Measurements from ENCODE around the gene XPC.
"Not testable (repeated sequence)": the region's sequence is repeated elsewhere in the genome, so short reads cannot be mapped to it uniquely, and the experiment has no call there.

Gene XPC

DNA sequence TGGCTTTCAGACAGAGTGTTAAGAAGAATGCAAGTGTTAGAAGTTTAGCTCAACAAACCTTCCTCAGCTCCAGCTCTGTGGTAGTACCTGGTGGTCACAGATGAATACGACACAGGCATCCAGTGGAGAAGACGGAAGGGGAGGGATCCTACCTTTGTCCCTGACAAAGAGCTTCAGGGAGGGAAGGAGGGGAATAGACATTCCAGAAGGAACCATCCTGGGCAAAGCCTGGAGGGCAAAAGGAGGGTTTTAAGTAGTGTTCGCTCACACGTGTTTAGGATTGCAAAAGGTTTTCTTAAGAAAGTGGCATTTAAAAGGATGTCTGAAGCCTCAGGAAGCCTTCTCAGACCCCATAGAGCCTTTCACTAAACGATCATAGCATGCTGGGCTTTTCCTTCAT lies 56.5 kb downstream of the XPC start:
- DNase-seq = no peak

DNA sequence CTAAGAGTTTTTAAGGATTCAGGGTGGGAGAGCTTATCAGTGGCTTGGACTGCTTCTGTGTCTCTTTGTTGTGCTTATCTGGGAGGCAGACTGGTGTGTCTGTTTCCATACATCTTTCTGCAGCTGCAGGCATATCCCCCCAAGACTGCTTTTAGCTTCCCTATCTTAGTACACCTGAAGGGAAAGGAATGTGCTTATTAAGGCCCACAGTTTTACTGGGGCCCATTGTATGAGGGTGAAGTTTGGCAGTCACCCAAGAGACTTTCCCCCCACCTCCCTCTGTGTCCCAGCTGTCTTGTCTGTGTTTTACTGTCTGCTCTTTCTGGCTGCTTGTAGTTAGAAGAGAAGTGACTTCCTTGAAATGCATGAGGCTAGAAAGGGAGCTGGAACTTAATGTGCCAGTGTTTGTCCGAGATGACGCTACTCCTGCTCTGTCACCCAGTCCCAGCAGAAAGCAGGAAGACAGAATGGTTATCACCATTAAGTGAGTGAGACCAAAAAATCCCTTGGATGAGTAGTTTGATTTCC lies 57.4 kb downstream of the XPC start:
- DNase-seq = not testable (repeated sequence)

DNA sequence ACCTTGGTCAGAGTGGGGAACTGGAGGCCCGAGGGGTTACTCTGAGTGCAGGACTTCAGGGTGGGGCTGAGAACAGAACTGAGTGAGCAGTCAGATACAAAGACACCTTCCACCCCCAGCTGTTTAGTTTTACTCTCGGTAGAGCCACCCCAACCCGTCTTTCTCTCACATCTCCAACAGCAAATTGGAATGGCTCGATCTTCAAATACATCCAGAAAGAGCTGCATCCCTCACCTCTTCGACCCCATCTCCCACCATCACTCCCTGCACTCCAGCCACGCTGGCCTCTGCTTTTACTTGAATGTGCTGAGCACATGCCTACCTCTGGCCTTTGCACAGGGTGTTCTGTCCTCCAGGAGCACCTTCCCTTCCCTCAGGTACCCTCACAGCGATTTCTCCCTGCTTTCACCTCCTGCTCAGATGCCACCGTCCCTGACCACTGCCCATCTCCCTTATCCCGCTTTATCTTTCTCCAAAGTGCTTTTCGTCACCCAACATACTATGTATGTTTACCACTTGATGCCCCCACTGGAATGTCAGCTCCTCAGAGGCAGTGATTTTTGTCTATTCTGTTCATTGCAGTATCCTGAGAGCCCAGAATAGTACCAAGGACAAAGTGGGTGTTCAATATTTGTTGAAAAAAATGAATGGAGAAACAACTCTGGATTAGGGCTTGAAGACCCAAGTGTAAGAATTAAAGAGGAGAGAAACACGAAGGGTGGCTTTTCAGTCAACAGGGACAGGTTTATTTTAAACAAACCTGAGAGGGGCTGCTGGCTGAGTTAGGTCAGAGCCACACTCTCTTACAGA lies 58.1 kb downstream of the XPC start:
- DNase-seq = no peak

DNA sequence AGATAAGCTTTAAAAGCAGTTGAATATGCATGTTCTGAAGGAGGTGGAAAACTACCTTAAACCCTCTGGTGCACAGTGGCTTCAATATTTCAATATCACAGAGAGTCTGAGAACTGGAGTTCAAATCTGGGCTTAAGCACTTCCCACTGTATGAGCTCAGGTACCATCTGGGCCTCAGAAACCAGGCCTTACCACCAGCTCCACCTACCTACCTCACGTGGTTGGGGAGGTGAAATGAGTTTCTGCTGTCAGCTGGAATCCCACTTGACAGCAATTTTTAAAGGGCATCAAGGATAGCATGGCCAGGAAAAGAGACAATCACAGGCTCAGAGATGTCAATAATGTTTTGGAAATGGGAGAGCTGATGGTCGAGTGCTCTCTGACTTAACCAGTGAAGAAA lies 58.8 kb downstream of the XPC start:
- no peak for DNase-seq

DNA sequence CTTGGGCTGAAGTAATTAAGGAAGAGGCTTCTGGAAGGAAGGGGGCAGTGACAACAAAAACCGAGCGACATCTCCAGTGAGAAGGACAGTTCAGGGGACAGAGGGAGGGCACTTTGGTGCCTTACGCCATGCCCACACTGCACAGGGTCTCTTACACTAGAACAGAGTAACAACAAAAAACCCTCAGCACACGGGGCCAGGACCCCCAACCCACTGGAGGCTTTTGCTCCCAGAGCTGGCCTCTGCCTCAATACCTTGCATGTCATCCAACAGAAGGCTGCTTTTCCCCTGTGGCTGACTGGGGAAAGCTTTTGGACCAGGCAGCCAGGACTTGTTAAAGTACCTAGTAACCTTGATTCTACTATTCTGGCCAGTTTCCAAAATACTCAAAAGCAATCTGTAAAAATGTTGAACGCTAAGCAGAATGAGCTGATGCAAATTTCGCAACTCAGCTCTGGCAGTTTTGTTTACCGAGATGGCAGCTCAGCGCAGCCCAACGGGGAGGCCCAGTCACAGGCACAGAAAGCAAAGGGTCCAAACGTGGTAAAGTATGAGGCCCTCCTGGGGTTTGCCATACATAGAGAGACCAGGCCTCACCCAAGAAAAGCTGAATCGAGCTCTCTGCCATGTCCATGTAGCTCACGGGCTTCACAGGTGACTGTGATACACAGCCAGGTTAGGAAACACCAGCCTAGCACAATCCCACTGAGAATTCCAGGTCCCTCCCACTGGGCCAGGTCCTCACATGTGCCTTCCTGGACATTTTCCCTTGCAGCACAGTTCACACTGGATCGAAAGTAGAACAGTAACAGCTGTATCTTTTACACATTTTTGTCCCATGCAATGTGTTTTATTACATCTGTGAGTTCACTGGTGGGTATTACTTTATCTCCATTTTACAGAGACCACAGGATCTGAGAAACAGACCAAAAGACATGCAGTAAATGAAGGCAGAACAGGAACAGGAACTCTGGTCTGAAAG lies 59.7 kb downstream of the XPC start:
- no peak for DNase-seq

DNA sequence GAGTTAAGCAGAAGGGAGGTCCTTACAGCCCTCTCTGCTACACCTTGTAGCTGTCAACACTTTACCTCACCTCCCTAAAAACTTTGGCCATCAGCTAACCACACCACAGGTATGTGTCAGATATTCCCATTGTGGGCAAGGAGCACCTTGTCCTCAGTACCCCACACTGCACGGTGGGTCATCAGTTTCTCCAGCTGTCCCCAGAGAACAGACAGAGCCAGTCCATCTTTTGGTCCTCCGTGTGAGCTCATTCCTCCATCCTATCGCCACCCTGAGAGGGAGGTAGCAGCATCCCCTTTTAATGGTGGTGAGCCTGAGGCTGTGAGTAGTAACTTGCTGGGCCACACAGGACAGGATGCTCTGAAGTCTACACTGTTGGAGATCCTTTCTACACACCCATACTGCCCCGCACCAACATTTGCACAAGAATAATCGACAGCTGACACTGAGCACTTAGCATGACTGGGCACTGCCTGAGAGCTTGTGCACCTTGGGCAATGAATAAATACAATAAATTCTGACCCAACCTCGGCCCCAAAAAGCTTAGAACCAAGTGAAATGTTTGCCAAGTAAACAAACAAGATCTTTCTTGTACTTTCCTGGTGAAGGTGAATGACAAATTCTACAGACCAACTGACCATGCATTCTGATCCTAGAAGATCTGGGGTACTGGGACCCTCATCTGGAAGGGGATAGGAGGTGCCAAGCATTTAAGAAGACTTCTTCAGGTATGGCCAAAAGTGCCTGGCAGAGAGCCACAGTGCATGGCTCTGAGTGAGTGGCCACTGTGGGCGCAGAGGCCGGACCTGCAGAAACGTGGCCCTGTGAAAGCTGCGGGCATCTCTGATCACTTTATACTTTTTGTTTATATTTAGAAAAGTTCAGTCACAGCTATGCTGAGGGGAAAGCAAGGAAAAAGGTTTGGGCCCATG lies 60.7 kb downstream of the XPC start:
- DNase-seq = no peak

DNA sequence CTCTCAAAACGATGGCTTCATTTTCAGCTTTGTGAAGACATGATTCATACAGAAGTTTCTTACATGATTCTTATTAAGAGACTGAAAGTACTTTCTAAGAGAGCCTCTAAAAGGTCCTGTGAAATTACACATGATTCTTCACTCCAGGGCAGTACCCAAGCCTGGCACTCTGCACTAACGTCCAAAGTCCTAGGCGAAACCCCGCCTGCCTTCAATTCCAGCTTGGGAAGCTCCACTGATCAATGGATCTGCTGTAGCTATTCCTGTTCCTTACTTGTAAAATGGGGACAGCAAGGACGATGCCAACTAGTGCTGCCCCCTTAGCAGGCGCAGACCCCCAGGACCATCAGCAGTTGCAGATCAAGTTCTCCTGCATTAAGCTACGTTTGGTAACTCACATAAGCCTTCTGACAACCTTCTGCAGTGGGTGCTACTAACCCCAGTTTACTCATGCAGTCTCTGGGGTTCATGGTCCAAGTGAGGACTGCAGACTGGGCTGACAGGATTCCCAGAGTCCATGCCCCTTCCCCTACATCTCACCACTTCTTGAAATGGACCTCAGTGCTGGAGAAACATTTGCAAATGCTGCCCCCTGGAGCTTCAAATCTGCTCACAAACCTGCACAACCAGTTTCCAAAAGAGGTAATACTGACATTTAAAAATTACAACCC lies 64.3 kb downstream of the XPC start:
- no peak for DNase-seq

DNA sequence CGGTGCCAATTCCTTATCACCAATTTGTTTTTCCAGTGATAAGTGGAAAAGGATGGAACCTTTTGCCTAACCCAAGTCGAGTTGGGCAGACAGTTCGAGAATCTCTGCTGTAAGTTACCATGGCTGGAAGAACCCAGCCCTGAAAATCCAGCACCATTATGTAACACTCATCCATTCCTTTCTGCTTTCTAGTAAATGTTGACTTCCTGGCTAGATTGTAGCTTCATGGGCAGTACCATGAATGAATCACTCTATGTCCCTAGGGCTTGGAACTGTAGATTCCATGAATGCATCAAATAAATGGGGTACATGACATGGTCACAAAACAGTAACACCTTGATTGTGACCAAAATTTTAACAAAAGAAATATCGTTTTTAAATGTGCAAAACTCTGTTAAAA lies 67.7 kb downstream of the XPC start:
- no peak for DNase-seq

DNA sequence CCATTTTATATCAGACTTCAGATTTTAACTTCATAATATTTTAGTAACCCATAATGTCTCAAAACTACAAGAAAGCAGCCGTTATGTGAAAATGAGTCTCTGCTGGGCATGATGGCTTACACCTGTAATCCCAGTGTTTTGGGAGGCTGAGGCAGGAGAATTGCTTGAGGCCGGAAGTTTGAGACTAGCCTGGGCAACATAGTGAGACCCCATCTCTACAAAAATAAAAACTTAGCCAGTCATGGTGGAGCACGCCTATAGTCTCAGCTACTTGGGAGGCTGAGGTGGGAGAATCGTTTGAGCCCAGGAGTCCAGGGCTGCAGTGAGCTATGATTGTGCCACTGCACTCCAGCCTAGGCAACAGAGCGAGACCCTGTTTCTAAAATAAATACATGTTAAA lies 68.6 kb downstream of the XPC start:
- DNase-seq = not testable (repeated sequence)

DNA sequence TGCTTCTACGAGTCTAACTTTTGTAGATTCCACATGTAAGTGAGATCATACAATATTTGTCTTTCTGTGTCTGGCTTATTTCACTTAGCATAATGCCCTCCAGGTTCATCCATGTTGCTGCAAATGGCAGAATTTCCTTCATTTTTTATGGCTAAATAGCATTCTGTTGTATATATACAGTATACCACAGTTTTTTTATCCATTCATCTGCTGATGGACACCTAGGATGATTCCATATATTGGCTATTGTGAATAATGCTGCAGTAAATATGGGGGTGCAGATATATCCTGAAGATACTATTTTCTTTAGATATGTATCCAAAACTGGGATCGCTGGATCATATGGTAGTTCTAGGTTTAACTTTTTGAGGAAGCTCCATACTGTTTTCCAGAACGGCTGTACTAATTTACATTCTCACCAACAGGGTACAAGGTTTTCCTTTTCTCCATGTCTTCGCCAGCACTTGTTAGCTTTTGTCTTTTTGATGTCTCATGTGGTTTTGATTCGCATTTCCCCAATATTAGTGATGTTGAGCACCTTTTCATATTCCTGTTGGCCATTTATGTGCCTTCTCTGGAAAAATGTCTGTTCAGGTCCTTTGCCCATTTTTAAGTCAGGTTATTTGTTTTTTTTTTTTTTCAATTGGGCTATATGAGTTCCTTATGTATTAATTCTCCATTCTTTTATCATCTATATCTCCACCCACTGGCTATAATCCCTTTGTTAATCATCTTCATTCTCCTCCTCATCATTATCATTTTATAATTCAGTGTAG lies 80.6 kb downstream of the XPC start:
- DNase-seq = no peak

DNA sequence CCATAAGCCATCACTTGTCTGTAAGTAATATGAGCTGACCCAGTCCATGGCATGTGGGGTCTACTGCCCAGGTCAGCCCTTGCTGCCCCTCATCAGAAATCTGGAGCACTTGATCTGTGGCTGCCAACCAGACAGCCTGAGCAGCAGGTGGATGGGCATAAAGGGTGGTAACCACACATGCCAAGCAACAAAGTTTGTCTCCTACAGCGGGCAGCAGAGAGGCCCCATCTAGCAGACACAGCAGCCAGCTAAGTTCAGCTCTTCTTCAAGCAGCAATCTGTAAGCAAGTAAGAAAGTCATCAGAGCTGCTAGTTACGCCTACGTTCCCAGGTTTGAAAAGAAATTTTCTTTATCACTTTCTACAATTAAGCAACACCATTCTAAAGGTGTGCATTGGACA lies 81.7 kb downstream of the XPC start:
- no peak for DNase-seq

All from amygdala (tissue), 56 donors.